Activated CD8-positive, alpha-beta memory T cell treated with anti-CD3 and anti-CD28 coated beads for 48 hours (primary cell): ENCODE data around the gene FOXL1.

ENCODE experiments used
- DNase-seq, 3 experiments: peaks; one replicate each; pipeline ENCODE4 v3.0.0-alpha.2; 2020; ENCODE audit warnings: low read depth in 2 of 3, low spot score in 2 of 3

Gene FOXL1

GRCh38 chr16:86604436-86605193 lies 26.3 kb downstream of the FOXL1 start:
- DNase-seq = no peak

- no peak for DNase-seq
Measured at GRCh38 chr16:86605950-86606349, 27.6 kb downstream of the FOXL1 start.

GRCh38 chr16:86608301-86608747 lies 30.0 kb downstream of the FOXL1 start:
- no peak for DNase-seq

GRCh38 chr16:86609115-86609514 lies 30.8 kb downstream of the FOXL1 start:
- no peak for DNase-seq

GRCh38 chr16:86609661-86610060 lies 31.3 kb downstream of the FOXL1 start:
- no peak for DNase-seq

- DNase-seq = no peak
Measured at GRCh38 chr16:86610779-86611524, 32.6 kb downstream of the FOXL1 start.

- no peak for DNase-seq
Measured at GRCh38 chr16:86611525-86611855, 33.1 kb downstream of the FOXL1 start.

GRCh38 chr16:86611941-86612340 lies 33.6 kb downstream of the FOXL1 start:
- no peak for DNase-seq

GRCh38 chr16:86614699-86615098 lies 36.4 kb downstream of the FOXL1 start:
- DNase-seq = no peak

GRCh38 chr16:86616906-86617305 lies 38.6 kb downstream of the FOXL1 start:
- no peak for DNase-seq

- DNase-seq = no peak
Measured at GRCh38 chr16:86618431-86619238, 40.3 kb downstream of the FOXL1 start.

GRCh38 chr16:86619239-86619794 lies 41.0 kb downstream of the FOXL1 start:
- DNase-seq = no peak

GRCh38 chr16:86620184-86620583 lies 41.8 kb downstream of the FOXL1 start:
- no peak for DNase-seq

GRCh38 chr16:86621966-86622365 lies 43.6 kb downstream of the FOXL1 start:
- DNase-seq = no peak

- no peak for DNase-seq
Measured at GRCh38 chr16:86622700-86623615, 44.6 kb downstream of the FOXL1 start.

GRCh38 chr16:86625029-86625428 lies 46.7 kb downstream of the FOXL1 start:
- no peak for DNase-seq

GRCh38 chr16:86625821-86626220 lies 47.5 kb downstream of the FOXL1 start:
- DNase-seq = no peak

GRCh38 chr16:86626284-86626683 lies 47.9 kb downstream of the FOXL1 start:
- no peak for DNase-seq

- no peak for DNase-seq
Measured at GRCh38 chr16:86626966-86627365, 48.6 kb downstream of the FOXL1 start.

GRCh38 chr16:86628614-86629013 lies 50.3 kb downstream of the FOXL1 start:
- DNase-seq = no peak
